H9 (cell line): ENCODE data around the gene PLXNB3. TPM values are rescaled to one million over a fixed set of nuclear protein-coding genes. Genes with fewer than 3 reads are reported as not detected.

ENCODE experiments used
- DNase-seq: peaks from one replicate; pipeline ENCODE4 v3.0.0-alpha.2; 2017
- H2AFZ ChIP-seq: one replicate; pipeline ENCODE4 v1.6.1; 2013; ENCODE audit warnings: mild to moderate bottlenecking, low read length, control low read depth, moderate library complexity
- H2AK5ac ChIP-seq: 2 replicates; pipeline ENCODE4 v1.6.1; 2013; ENCODE audit warnings: low read length, control low read depth, mixed read lengths; ENCODE audit not compliant: insufficient read length
- H2BK120ac ChIP-seq: one replicate; pipeline ENCODE4 v1.6.1; 2013; ENCODE audit warnings: low read depth, mild to moderate bottlenecking, low read length, control low read depth, inconsistent platforms; ENCODE audit not compliant: poor library complexity, severe bottlenecking
- H2BK12ac ChIP-seq: 2 replicates; pipeline ENCODE4 v1.6.1; 2013; ENCODE audit warnings: low read length, control low read depth, mixed read lengths, low read depth; ENCODE audit not compliant: insufficient read length
- H2BK15ac ChIP-seq: 2 replicates; pipeline ENCODE4 v1.6.1; 2013; ENCODE audit warnings: low read depth, low read length, control low read depth
- H2BK20ac ChIP-seq: one replicate; pipeline ENCODE4 v1.6.1; 2013; ENCODE audit warnings: low read depth, mild to moderate bottlenecking, low read length, control low read depth, inconsistent platforms; ENCODE audit not compliant: poor library complexity, severe bottlenecking
- H2BK5ac ChIP-seq: 2 replicates; pipeline ENCODE4 v1.6.1; 2013; ENCODE audit warnings: low read length, control low read depth, mixed read lengths; ENCODE audit not compliant: insufficient read length
- H3K14ac ChIP-seq: 2 replicates; pipeline ENCODE4 v1.6.1; 2013; ENCODE audit warnings: low read length, control low read depth; ENCODE audit not compliant: insufficient read depth
- H3K18ac ChIP-seq: 2 replicates; pipeline ENCODE4 v1.6.1; 2013; ENCODE audit warnings: low read depth, mild to moderate bottlenecking, mixed read lengths, low read length, control low read depth; ENCODE audit not compliant: insufficient read length
- H3K23ac ChIP-seq: 2 replicates; pipeline ENCODE4 v1.6.1; 2013; ENCODE audit warnings: low read length, control low read depth, mixed read lengths, low read depth; ENCODE audit not compliant: insufficient read length
- H3K23me2 ChIP-seq: 2 replicates; pipeline ENCODE4 v1.6.1; 2013; ENCODE audit warnings: low read depth, mild to moderate bottlenecking, mixed read lengths, low read length, control low read depth; ENCODE audit not compliant: insufficient read length, poor library complexity, severe bottlenecking
- H3K27ac ChIP-seq: 2 replicates; pipeline ENCODE4 v1.5.1; 2013; ENCODE audit warnings: low read length, control low read depth, mixed read lengths, low read depth; ENCODE audit not compliant: insufficient read length
- H3K27me3 ChIP-seq: 2 replicates; pipeline ENCODE4 v1.6.1; 2013; ENCODE audit warnings: low read length, control low read depth, inconsistent platforms; ENCODE audit not compliant: insufficient read depth
- H3K4ac ChIP-seq: 2 replicates; pipeline ENCODE4 v1.6.1; 2013; ENCODE audit warnings: low read depth, mild to moderate bottlenecking, control low read depth, inconsistent platforms, low read length, moderate library complexity
- H3K4me1 ChIP-seq: 2 replicates; pipeline ENCODE4 v1.6.1; 2013; ENCODE audit warnings: low read length, control low read depth, inconsistent platforms; ENCODE audit not compliant: insufficient read depth
- H3K4me2 ChIP-seq: 2 replicates; pipeline ENCODE4 v1.6.1; 2013; ENCODE audit warnings: low read length, control low read depth, mixed read lengths; ENCODE audit not compliant: insufficient read length, insufficient read depth
- H3K56ac ChIP-seq: 2 replicates; pipeline ENCODE4 v1.6.1; 2013; ENCODE audit warnings: low read depth, mild to moderate bottlenecking, mixed read lengths, low read length, control low read depth; ENCODE audit not compliant: insufficient read length
- H3K79me1 ChIP-seq: 2 replicates; pipeline ENCODE4 v1.6.1; 2013; ENCODE audit warnings: low read depth, mild to moderate bottlenecking, moderate library complexity, low read length, control low read depth, inconsistent platforms; ENCODE audit not compliant: insufficient read depth, poor library complexity, severe bottlenecking
- H3K79me2 ChIP-seq: 2 replicates; pipeline ENCODE4 v1.6.1; 2013; ENCODE audit warnings: low read length, control low read depth, inconsistent platforms; ENCODE audit not compliant: insufficient read depth
- H3K9ac ChIP-seq: 2 replicates; pipeline ENCODE4 v1.6.1; 2013; ENCODE audit warnings: low read length, control low read depth, mixed read lengths; ENCODE audit not compliant: insufficient read length; ENCODE audit errors: extremely low read depth
- H3K9me3 ChIP-seq: one replicate; pipeline ENCODE4 v1.6.1; 2013; ENCODE audit warnings: low read depth, low read length, inconsistent platforms; ENCODE audit not compliant: control insufficient read depth
- H3T11ph ChIP-seq: one replicate; pipeline ENCODE4 v1.6.1; 2013; ENCODE audit warnings: mild to moderate bottlenecking, low read length, control low read depth, inconsistent platforms
- H4K20me1 ChIP-seq: one replicate; pipeline ENCODE4 v1.6.1; 2013; ENCODE audit not compliant: control insufficient read depth, insufficient read length, insufficient read depth
- H4K5ac ChIP-seq: 2 replicates; pipeline ENCODE4 v1.6.1; 2013; ENCODE audit warnings: low read depth, mild to moderate bottlenecking, mixed read lengths, low read length, control low read depth; ENCODE audit not compliant: insufficient read length
- H4K8ac ChIP-seq: replicated peaks from 2 replicates; pipeline ENCODE4 v1.6.1; 2013; ENCODE audit warnings: low read length, control low read depth, mixed read lengths, low read depth; ENCODE audit not compliant: insufficient read length
- H4K91ac ChIP-seq: 2 replicates; pipeline ENCODE4 v1.6.1; 2013; ENCODE audit warnings: low read depth, mild to moderate bottlenecking, moderate library complexity, mixed read lengths, low read length, control low read depth; ENCODE audit not compliant: insufficient read length
- H3K27ac Mint-ChIP-seq, 3 experiments: 2 replicates in 2 of 3; 3 replicates in 1 of 3; pipeline ENCODE4 v1.8.0; 2020 to 2021; ENCODE audit warnings: mixed read lengths in 3 of 3, mild to moderate bottlenecking in 1 of 3, moderate library complexity in 1 of 3
- H3K27me3 Mint-ChIP-seq: 2 replicates; pipeline ENCODE4 v1.8.0; 2021; ENCODE audit warnings: low read depth, mild to moderate bottlenecking, moderate library complexity, mixed read lengths
- H3K36me3 Mint-ChIP-seq, 3 experiments: 2 replicates in 2 of 3; 3 replicates in 1 of 3; pipeline ENCODE4 v1.8.0; 2020 to 2021; ENCODE audit warnings: low read depth in 3 of 3, mixed read lengths in 3 of 3; ENCODE audit not compliant: insufficient read depth in 1 of 3
- H3K4me1 Mint-ChIP-seq, 2 experiments: 2 replicates each; pipeline ENCODE4 v1.8.0; 2020; ENCODE audit warnings: mixed read lengths in 2 of 2
- H3K4me3 Mint-ChIP-seq, 2 experiments: 2 replicates in 1 of 2; 3 replicates in 1 of 2; pipeline ENCODE4 v1.8.0; 2020 to 2021; ENCODE audit warnings: mild to moderate bottlenecking in 2 of 2, mixed read lengths in 2 of 2, moderate library complexity in 1 of 2
- H3K9me3 Mint-ChIP-seq, 2 experiments: 2 replicates in 1 of 2; 3 replicates in 1 of 2; pipeline ENCODE4 v1.8.0; 2020; ENCODE audit warnings: mild to moderate bottlenecking in 2 of 2, mixed read lengths in 2 of 2, moderate library complexity in 1 of 2
- CTCF ChIP-seq: fragments of 200-600 bp; sonication (generic); conservative IDR thresholded peaks from 3 replicates; pipeline ENCODE4 v1.8.0; 2021; ENCODE audit warnings: antibody characterized with exemption, mild to moderate bottlenecking
- WGBS: extraction: QIAGEN DNeasy Blood & Tissue Kit; methylation state at CpG from one replicate; pipeline ENCODE4 v1.1.7; 2013; ENCODE audit warnings: missing lambda C conversion rate, low lambda C conversion rate, mixed read lengths; ENCODE audit not compliant: insufficient read length; ENCODE audit errors: extremely low coverage; 5-methylcytosine and 5-hydroxymethylcytosine counted together
- total RNA-seq: library from RNA; stranded (reverse); gene quantifications from 2 replicates; pipeline ENCODE4 v1.2.1, GENCODE V29; 2021

Gene PLXNB3
- total RNA-seq, 1 experiment from 2014 or later = 1.9 TPM

GRCh38 chrX:153792368-153792767 is 28.3 kb downstream of the PLXNB3 start:
- no peak overlapping the region for H3K27ac ChIP-seq
- no peaks in the 10 kb centered on the region for H4K20me1 ChIP-seq
- H3K27me3 ChIP-seq = no peaks in the 10 kb centered on the region
- H2AK5ac ChIP-seq = no peak overlapping the region
- H2BK12ac ChIP-seq = no peak overlapping the region
- H3K4me1 ChIP-seq = no peaks in the 10 kb centered on the region
- H4K5ac ChIP-seq = no peak overlapping the region
- peaks cover 4% of the 10 kb centered on the region; the same call in 1 of the 2 replicates for H3K79me2 ChIP-seq
- no peak overlapping the region for H3K4me2 ChIP-seq
- no peak overlapping the region for H3K18ac ChIP-seq
- H3K23me2 ChIP-seq = peaks cover 4% of the 10 kb centered on the region
- H3K36me3 Mint-ChIP-seq = peaks cover 30 to 46% (median 35%) of the 10 kb centered on the region in 3 experiments
- no peak for DNase-seq
- no peak overlapping the region for H3K56ac ChIP-seq
- H3K9me3 ChIP-seq = peaks cover 35% of the 10 kb centered on the region
- no peak overlapping the region for H2BK20ac ChIP-seq
- no peak overlapping the region for H4K91ac ChIP-seq
- H3K4ac ChIP-seq = no peak overlapping the region
- H3K9me3 Mint-ChIP-seq = peaks cover 58 to 75% of the 10 kb centered on the region in 2 experiments
- no peak for TF ChIP-seq CTCF
- no peaks in the 10 kb centered on the region; the same call in 1 of the 2 replicates for H3K27me3 Mint-ChIP-seq
- WGBS = no CpG with 5 or more reads among the region's 6 CpGs
- no peak overlapping the region for H3K23ac ChIP-seq
- H3K9ac ChIP-seq = no peak overlapping the region
- H3K4me1 Mint-ChIP-seq = peaks cover 7 to 12% of the 10 kb centered on the region in 2 experiments; a peak in 3 of 4 replicates
- no peak overlapping the region for H2AFZ ChIP-seq
- no peak overlapping the region for H2BK120ac ChIP-seq
- no peak overlapping the region for H3T11ph ChIP-seq
- H3K27ac Mint-ChIP-seq = no peak overlapping the region
- no peak overlapping the region for H3K14ac ChIP-seq
- H4K8ac ChIP-seq = no peak overlapping the region
- no peaks in the 10 kb centered on the region for H3K79me1 ChIP-seq
- H2BK5ac ChIP-seq = no peak overlapping the region
- H2BK15ac ChIP-seq = no peak overlapping the region
- no peak overlapping the region for H3K4me3 Mint-ChIP-seq
